T-helper 2 cell treated with Interferon-gamma antibody and Interleukin-4, amounts not matched to agents 5 μg/mL and 100 μg/mL, for 36 hours (primary cell): ENCODE data around the gene NLN.
A peak's percentile ranks its signal among the peaks of the same experiment; 100 is the strongest.
"Not testable (repeated sequence)": the region's sequence is repeated elsewhere in the genome, so short reads cannot be mapped to it uniquely, and the experiment has no call there.

Experiments used
- DNase-seq: peaks from one replicate; pipeline ENCODE4 v3.0.0; 2021; ENCODE audit warnings: low spot score
- H3K27ac Mint-ChIP-seq: one replicate; pipeline ENCODE4 v1.8.0; 2021; ENCODE audit warnings: mild to moderate bottlenecking, mixed read lengths
- H3K27me3 Mint-ChIP-seq: one replicate; pipeline ENCODE4 v1.8.0; 2021; ENCODE audit warnings: low read depth, mixed read lengths
- H3K36me3 Mint-ChIP-seq: one replicate; pipeline ENCODE4 v1.8.0; 2021; ENCODE audit warnings: low read depth, mixed read lengths
- H3K4me1 Mint-ChIP-seq: one replicate; pipeline ENCODE4 v1.8.0; 2021; ENCODE audit warnings: low read depth, mixed read lengths
- H3K4me3 Mint-ChIP-seq: one replicate; pipeline ENCODE4 v1.8.0; 2022; ENCODE audit warnings: mild to moderate bottlenecking, moderate library complexity, mixed read lengths
- H3K9me3 Mint-ChIP-seq: one replicate; pipeline ENCODE4 v1.8.0; 2021; ENCODE audit warnings: mixed read lengths

The NLN gene

DNA sequence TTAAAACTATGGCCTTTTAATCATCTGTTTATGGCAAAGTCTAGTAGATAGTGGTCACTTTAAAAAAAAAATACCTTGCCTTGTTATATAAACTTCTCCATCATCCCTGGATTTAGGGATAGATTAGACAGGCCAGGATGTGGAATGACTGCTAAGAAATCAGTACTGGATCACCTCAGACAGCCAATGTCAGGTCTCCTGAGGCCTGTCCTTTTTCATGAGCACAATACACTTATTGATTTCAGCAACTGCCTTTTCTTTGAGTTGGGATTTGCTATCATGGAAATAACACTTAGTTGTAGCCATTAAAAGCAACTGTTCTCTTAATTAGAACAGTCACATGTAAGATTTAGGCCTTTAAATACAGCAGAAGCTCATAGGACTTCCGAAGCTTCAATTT is 77.9 kb downstream of the NLN start:
- no peak overlapping the region for H3K4me3 Mint-ChIP-seq
- no peak overlapping the region for H3K27ac Mint-ChIP-seq
- H3K27me3 Mint-ChIP-seq = no peaks in the 10 kb centered on the region
- DNase-seq = no peak
- peaks cover 22% of the 10 kb centered on the region for H3K4me1 Mint-ChIP-seq
- peaks cover 21% of the 10 kb centered on the region for H3K36me3 Mint-ChIP-seq
- H3K9me3 Mint-ChIP-seq = peaks cover 6% of the 10 kb centered on the region

DNA sequence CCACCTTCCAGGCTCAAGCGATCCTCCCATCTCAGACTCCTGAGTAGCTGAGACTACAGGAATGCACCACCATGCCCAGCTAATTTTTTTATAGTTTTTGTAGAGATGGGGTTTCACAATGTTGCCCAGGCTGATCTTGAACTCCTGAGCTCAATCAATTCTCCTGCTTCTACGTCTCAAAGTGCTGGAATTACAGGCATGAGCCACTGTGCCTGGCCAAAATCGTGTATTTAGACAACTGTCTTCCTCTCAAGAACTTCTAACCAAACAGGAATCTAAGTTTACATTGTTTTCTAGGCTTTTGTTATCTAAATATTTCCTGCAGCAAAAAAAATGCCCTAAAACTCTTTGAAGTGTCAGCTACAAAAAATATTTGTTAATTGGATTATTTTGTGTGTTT is 78.8 kb downstream of the NLN start:
- DNase-seq = no peak
- H3K4me1 Mint-ChIP-seq = peaks cover 28% of the 10 kb centered on the region
- no peak overlapping the region for H3K27ac Mint-ChIP-seq
- peaks cover 26% of the 10 kb centered on the region for H3K36me3 Mint-ChIP-seq
- H3K27me3 Mint-ChIP-seq = no peaks in the 10 kb centered on the region
- H3K9me3 Mint-ChIP-seq = peaks cover 6% of the 10 kb centered on the region
- H3K4me3 Mint-ChIP-seq = no peak overlapping the region

GRCh38 chr5:65801352-65801783 is 79.4 kb downstream of the NLN start:
- H3K27ac Mint-ChIP-seq = no peak overlapping the region
- DNase-seq = no peak
- no peak overlapping the region for H3K4me3 Mint-ChIP-seq
- H3K9me3 Mint-ChIP-seq = peaks cover 6% of the 10 kb centered on the region
- H3K4me1 Mint-ChIP-seq = peaks cover 28% of the 10 kb centered on the region
- peaks cover 26% of the 10 kb centered on the region for H3K36me3 Mint-ChIP-seq
- H3K27me3 Mint-ChIP-seq = no peaks in the 10 kb centered on the region

- Mint-ChIP-seq H3K9me3 (peaks cover 6% of the 10 kb centered on the region), H3K36me3 (peaks cover 26% of the 10 kb centered on the region), H3K27ac (no peak overlapping the region), H3K27me3 (no peaks in the 10 kb centered on the region), H3K4me3 (peak overlapping the region; percentile 21), H3K4me1 (peaks cover 24% of the 10 kb centered on the region)
- no peak for DNase-seq
Measured at GRCh38 chr5:65802080-65802479, 80.1 kb downstream of the NLN start.

- H3K36me3 Mint-ChIP-seq = peaks cover 21% of the 10 kb centered on the region
- H3K4me3 Mint-ChIP-seq = no peak overlapping the region
- no peak for DNase-seq
- peaks cover 6% of the 10 kb centered on the region for H3K9me3 Mint-ChIP-seq
- peaks cover 21% of the 10 kb centered on the region for H3K4me1 Mint-ChIP-seq
- H3K27ac Mint-ChIP-seq = no peak overlapping the region
- H3K27me3 Mint-ChIP-seq = no peaks in the 10 kb centered on the region
Measured at GRCh38 chr5:65802820-65803219, 80.8 kb downstream of the NLN start.

GRCh38 chr5:65803699-65804391 is 81.8 kb downstream of the NLN start:
- H3K9me3 Mint-ChIP-seq = peaks cover 6% of the 10 kb centered on the region
- no peak for DNase-seq
- H3K27ac Mint-ChIP-seq = peak overlapping the region; percentile 47
- H3K4me1 Mint-ChIP-seq = peaks cover 20% of the 10 kb centered on the region
- H3K4me3 Mint-ChIP-seq = peak overlapping the region; percentile 46
- peaks cover 21% of the 10 kb centered on the region for H3K36me3 Mint-ChIP-seq
- no peaks in the 10 kb centered on the region for H3K27me3 Mint-ChIP-seq

- no peak overlapping the region for H3K4me3 Mint-ChIP-seq
- H3K27ac Mint-ChIP-seq = no peak overlapping the region
- H3K27me3 Mint-ChIP-seq = no peaks in the 10 kb centered on the region
- no peak for DNase-seq
- H3K4me1 Mint-ChIP-seq = peaks cover 20% of the 10 kb centered on the region
- peaks cover 6% of the 10 kb centered on the region for H3K9me3 Mint-ChIP-seq
- peaks cover 26% of the 10 kb centered on the region for H3K36me3 Mint-ChIP-seq
Measured at GRCh38 chr5:65805089-65805488, 83.1 kb downstream of the NLN start.

DNA sequence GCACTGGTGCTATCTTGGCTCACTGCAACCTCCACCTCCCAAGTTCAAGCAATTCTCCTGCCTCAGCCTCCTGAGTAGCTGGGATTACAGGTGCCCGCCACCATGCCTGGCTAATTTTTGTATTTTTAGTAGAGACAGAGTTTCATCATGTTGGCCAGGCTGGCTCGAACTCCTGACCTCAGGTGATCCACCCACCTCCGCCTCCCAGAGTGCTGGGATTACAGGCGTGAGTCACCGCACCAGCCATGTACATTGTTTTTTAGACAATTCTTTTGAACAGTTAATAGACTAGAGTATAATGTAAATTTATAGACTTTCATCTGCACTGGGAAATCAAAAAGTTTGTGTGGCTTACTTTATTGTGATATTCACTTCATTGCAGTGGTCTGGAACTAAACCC is 85.5 kb downstream of the NLN start:
- H3K27ac Mint-ChIP-seq, H3K9me3 Mint-ChIP-seq, H3K27me3 Mint-ChIP-seq, DNase-seq, H3K4me3 Mint-ChIP-seq: not testable (repeated sequence)
- Mint-ChIP-seq H3K4me1 (peaks cover 21% of the 10 kb centered on the region), H3K36me3 (peaks cover 18% of the 10 kb centered on the region)

DNA sequence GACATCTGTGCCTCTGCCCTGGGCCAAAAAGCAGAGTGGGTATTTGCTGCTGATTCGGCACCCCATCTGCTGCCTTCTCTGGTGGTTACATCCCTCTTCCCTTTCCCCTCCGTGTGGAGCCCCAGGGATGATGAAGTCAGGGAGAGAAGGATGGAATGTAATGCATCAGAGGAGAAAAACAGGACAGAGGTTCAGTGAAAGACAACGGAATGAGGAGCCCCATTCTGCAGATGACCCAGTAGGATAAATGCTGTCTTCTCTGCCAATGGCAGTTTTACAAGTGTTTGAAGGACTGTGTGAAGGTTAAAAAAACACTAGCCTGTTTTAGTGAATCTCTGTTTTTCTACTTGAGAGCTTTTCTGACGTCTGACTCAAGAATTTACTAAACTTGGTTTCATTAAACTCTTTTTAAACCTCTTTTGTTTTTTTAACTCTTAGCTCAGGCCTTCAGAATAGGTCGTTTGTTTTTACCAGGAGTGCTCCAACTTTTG is 86.3 kb downstream of the NLN start:
- Mint-ChIP-seq H3K4me1 (peaks cover 29% of the 10 kb centered on the region), H3K4me3 (no peak overlapping the region), H3K27ac (no peak overlapping the region), H3K27me3 (no peaks in the 10 kb centered on the region), H3K9me3 (no peaks in the 10 kb centered on the region), H3K36me3 (peaks cover 16% of the 10 kb centered on the region)
- DNase-seq = no peak

DNA sequence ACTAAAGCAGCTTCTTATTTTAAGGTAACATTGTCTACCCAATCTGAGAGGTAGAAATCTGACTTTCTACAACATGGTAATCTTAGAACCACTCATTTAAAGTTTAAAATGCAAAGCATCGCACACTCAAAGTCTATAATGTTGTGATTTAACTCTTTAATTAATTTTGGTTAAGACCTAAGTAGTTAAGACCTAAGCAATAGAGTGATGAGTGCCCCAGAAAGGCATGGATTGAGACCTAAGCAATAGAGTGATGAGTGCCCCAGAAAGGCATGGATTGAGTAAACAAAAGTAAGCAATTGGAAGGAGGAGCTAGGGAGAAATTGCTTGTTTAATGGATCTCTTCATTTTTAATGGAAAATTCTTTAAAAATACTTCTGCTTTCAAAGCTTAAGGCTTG is 86.8 kb downstream of the NLN start:
- H3K27me3 Mint-ChIP-seq = no peaks in the 10 kb centered on the region
- H3K9me3 Mint-ChIP-seq = no peaks in the 10 kb centered on the region
- peaks cover 15% of the 10 kb centered on the region for H3K36me3 Mint-ChIP-seq
- H3K4me1 Mint-ChIP-seq = peaks cover 27% of the 10 kb centered on the region
- no peak overlapping the region for H3K4me3 Mint-ChIP-seq
- H3K27ac Mint-ChIP-seq = no peak overlapping the region
- DNase-seq = no peak

GRCh38 chr5:65809817-65810531 is 88.0 kb downstream of the NLN start:
- DNase-seq = no peak
- Mint-ChIP-seq H3K4me3 (no peak overlapping the region), H3K36me3 (peaks cover 11% of the 10 kb centered on the region), H3K27ac (no peak overlapping the region), H3K27me3 (no peaks in the 10 kb centered on the region), H3K4me1 (peaks cover 18% of the 10 kb centered on the region), H3K9me3 (no peaks in the 10 kb centered on the region)

DNA sequence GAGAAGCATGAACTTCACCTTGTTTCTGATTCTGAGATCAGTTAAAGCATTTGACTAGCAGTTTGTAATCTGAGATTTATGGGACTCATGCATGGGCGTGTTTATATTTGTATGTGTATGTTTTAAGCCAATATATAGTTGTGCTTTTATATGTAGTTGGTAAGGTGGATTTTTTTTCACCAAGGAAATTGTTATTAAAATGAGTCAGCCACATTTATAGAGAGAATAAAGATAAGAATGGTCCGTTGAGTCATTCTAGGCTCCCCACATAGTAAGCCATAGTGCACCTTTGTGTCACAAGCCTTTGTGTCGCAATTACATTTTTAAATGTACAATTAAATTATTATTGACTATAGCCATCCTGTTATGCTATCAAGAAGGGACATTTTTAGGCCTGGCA is 89.0 kb downstream of the NLN start:
- Mint-ChIP-seq H3K4me3 (no peak overlapping the region), H3K4me1 (peaks cover 13% of the 10 kb centered on the region), H3K9me3 (no peaks in the 10 kb centered on the region), H3K36me3 (peaks cover 7% of the 10 kb centered on the region), H3K27me3 (no peaks in the 10 kb centered on the region), H3K27ac (no peak overlapping the region)
- DNase-seq = no peak

DNA sequence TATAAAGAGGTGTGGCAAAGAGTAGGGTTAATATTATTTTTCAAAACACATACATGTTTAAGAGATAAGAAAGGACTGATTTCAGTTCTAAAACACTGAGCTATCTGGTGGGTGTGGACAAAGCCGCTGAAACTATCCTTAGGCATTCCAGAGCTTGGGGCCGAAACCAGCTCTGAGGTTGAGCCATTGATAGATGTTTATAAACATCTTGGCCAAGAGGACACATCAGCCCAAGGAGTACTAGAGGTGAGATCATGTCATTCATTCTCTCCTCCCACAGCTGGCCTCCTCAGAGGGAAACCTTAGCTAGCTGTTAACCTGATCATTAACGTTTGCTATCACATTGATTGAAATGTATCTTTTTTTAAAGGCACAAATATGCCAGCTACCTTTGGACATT is 89.9 kb downstream of the NLN start:
- Mint-ChIP-seq H3K27me3 (no peaks in the 10 kb centered on the region), H3K4me1 (peaks cover 13% of the 10 kb centered on the region), H3K27ac (no peak overlapping the region), H3K9me3 (no peaks in the 10 kb centered on the region), H3K4me3 (peak overlapping the region; percentile 9), H3K36me3 (peaks cover 7% of the 10 kb centered on the region)
- DNase-seq = no peak

DNA sequence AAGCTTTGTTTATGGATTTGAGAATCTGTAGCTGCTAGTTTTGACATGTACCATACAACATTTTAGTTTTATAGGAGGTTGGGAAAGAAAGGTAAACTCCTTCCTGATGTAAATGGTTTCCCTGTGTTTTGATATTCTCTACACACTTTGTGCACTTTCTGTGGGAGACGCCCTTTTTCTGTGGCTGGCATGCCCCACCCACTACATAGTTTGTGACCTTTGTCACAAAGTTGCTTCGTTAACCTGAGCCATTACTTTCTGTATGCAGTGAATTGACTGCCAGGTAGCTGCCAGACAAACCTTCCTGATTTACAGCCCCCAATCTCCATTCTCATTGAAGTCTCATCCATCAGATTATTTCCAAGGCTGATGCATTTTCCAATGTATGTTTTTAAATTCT is 90.6 kb downstream of the NLN start:
- Mint-ChIP-seq H3K4me3 (peak overlapping the region; percentile 32), H3K27me3 (no peaks in the 10 kb centered on the region), H3K9me3 (no peaks in the 10 kb centered on the region), H3K27ac (no peak overlapping the region), H3K36me3 (peaks cover 7% of the 10 kb centered on the region), H3K4me1 (peaks cover 13% of the 10 kb centered on the region)
- DNase-seq = no peak
